GM18505 (cell line): Measurements from ENCODE around the gene FZD4.
"Not testable (repeated sequence)": the region's sequence is repeated elsewhere in the genome, so short reads cannot be mapped to it uniquely, and the experiment has no call there.

ENCODE experiments used
- ATAC-seq: cut with Tn5 transposase; IDR thresholded peaks from one replicate; pipeline ENCODE4 v1.9.1; 2021; ENCODE audit not compliant: unreplicated experiment
- POLR2A ChIP-seq: IDR thresholded peaks from 4 replicates; pipeline ENCODE4 v1.6.1; 2011; ENCODE audit warnings: borderline replicate concordance; ENCODE audit not compliant: insufficient read depth, insufficient read length; ENCODE audit errors: extremely low read depth

FZD4 gene

GRCh38 chr11:86984701-86985100 is 29.5 kb upstream of the FZD4 start:
- TF ChIP-seq POLR2A, result no peak
- no peak for ATAC-seq

- no peak for TF ChIP-seq POLR2A
- no peak for ATAC-seq
Observed at GRCh38 chr11:86983021-86983488, 27.9 kb upstream of the FZD4 start.

- ATAC-seq, result no peak
- TF ChIP-seq POLR2A, result no peak
Observed at GRCh38 chr11:86981777-86982540, 26.8 kb upstream of the FZD4 start.

- no peak for TF ChIP-seq POLR2A
- no peak for ATAC-seq
Observed at GRCh38 chr11:86980086-86980796, 25.0 kb upstream of the FZD4 start.

GRCh38 chr11:86978756-86979608 is 23.8 kb upstream of the FZD4 start:
- ATAC-seq, result no peak
- no peak for TF ChIP-seq POLR2A

- ATAC-seq, result no peak
- TF ChIP-seq POLR2A, result no peak
Observed at GRCh38 chr11:86978247-86978646, 23.1 kb upstream of the FZD4 start.

GRCh38 chr11:86977441-86978050 is 22.4 kb upstream of the FZD4 start:
- TF ChIP-seq POLR2A, result no peak
- no peak for ATAC-seq

- TF ChIP-seq POLR2A, result no peak
- ATAC-seq, result no peak
Observed at GRCh38 chr11:86972734-86973133, 17.5 kb upstream of the FZD4 start.

GRCh38 chr11:86969258-86969657 is 14.1 kb upstream of the FZD4 start:
- ATAC-seq, result no peak
- TF ChIP-seq POLR2A, result no peak

- not testable (repeated sequence) for ATAC-seq
Observed at GRCh38 chr11:86967601-86968000, 12.4 kb upstream of the FZD4 start.

GRCh38 chr11:86957976-86958646 is 2.9 kb upstream of the FZD4 start:
- TF ChIP-seq POLR2A, result no peak
- no peak for ATAC-seq

GRCh38 chr11:86956905-86957195 is 1.7 kb upstream of the FZD4 start:
- no peak for ATAC-seq

GRCh38 chr11:86955111-86955360 is 159 bp downstream of the FZD4 start:
- ATAC-seq, result no peak
- no peak for TF ChIP-seq POLR2A

More at GRCh38 chr11:86956905-86957195, 1.7 kb upstream of the FZD4 start:
- TF ChIP-seq POLR2A, result no peak

GRCh38 chr11:86954269-86955110 is 705 bp downstream of the FZD4 start:
- ATAC-seq, result peak; percentile 1
- no peak for TF ChIP-seq POLR2A
